Memory B cell (primary cell): Measurements from ENCODE around the gene RSBN1.

ENCODE experiments used
- ATAC-seq: fragments of 150-1000 bp; cut with Tn5 transposase; 2 replicates; pipeline ENCODE4 v1.10.0; 2021; ENCODE audit warnings: low read depth, mild to moderate bottlenecking, moderate library complexity
- DNase-seq, 2 donors: peaks; one replicate each; pipeline ENCODE4 v3.0.0; 2022; ENCODE audit warnings: low spot score in 2 of 2
- H3K27ac Mint-ChIP-seq: one replicate; pipeline ENCODE4 v1.8.0; 2022; ENCODE audit warnings: mild to moderate bottlenecking, moderate library complexity, mixed read lengths
- H3K27me3 Mint-ChIP-seq: one replicate; pipeline ENCODE4 v1.8.0; 2022; ENCODE audit warnings: mixed read lengths
- H3K36me3 Mint-ChIP-seq: one replicate; pipeline ENCODE4 v1.8.0; 2022; ENCODE audit warnings: mild to moderate bottlenecking, mixed read lengths
- H3K4me1 Mint-ChIP-seq: one replicate; pipeline ENCODE4 v1.8.0; 2022; ENCODE audit warnings: mixed read lengths
- H3K4me3 Mint-ChIP-seq: one replicate; pipeline ENCODE4 v1.8.0; 2022; ENCODE audit warnings: mild to moderate bottlenecking, moderate library complexity, mixed read lengths
- H3K9me3 Mint-ChIP-seq: one replicate; pipeline ENCODE4 v1.8.0; 2022; ENCODE audit warnings: mixed read lengths

RSBN1 gene

GRCh38 chr1:113846391-113847035 is 34.2 kb upstream of the RSBN1 start:
- ATAC-seq (no peak), DNase-seq (no peak)
- no peaks in the 10 kb centered on the region for H3K27me3 Mint-ChIP-seq
- peak overlapping the region; percentile 0 for H3K27ac Mint-ChIP-seq
- H3K4me3 Mint-ChIP-seq = no peak overlapping the region
- peaks cover 29% of the 10 kb centered on the region for H3K36me3 Mint-ChIP-seq
- peaks cover 2% of the 10 kb centered on the region for H3K9me3 Mint-ChIP-seq
- peaks cover 6% of the 10 kb centered on the region for H3K4me1 Mint-ChIP-seq

- no peak for ATAC-seq
- H3K27me3 Mint-ChIP-seq = no peaks in the 10 kb centered on the region
- no peaks in the 10 kb centered on the region for H3K4me1 Mint-ChIP-seq
- peaks cover 7% of the 10 kb centered on the region for H3K36me3 Mint-ChIP-seq
- no peak overlapping the region for H3K27ac Mint-ChIP-seq
- no peaks in the 10 kb centered on the region for H3K9me3 Mint-ChIP-seq
- H3K4me3 Mint-ChIP-seq = no peak overlapping the region
- no peak for DNase-seq
Measured at GRCh38 chr1:113836534-113836933, 24.3 kb upstream of the RSBN1 start.

- no peaks in the 10 kb centered on the region for H3K4me1 Mint-ChIP-seq
- no peaks in the 10 kb centered on the region for H3K27me3 Mint-ChIP-seq
- no peak for ATAC-seq
- DNase-seq = peak in 1 of 2 donors; percentile 49
- H3K9me3 Mint-ChIP-seq = no peaks in the 10 kb centered on the region
- peaks cover 9% of the 10 kb centered on the region for H3K36me3 Mint-ChIP-seq
- H3K27ac Mint-ChIP-seq = no peak overlapping the region
- no peak overlapping the region for H3K4me3 Mint-ChIP-seq
Measured at GRCh38 chr1:113835686-113836290, 23.5 kb upstream of the RSBN1 start.

GRCh38 chr1:113834716-113835115 is 22.4 kb upstream of the RSBN1 start:
- Mint-ChIP-seq H3K9me3 (no peaks in the 10 kb centered on the region), H3K36me3 (peaks cover 4% of the 10 kb centered on the region), H3K4me1 (no peaks in the 10 kb centered on the region), H3K27ac (no peak overlapping the region), H3K4me3 (no peak overlapping the region), H3K27me3 (no peaks in the 10 kb centered on the region)
- ATAC-seq (no peak), DNase-seq (no peak)

- H3K4me3 Mint-ChIP-seq = no peak overlapping the region
- H3K4me1 Mint-ChIP-seq = no peaks in the 10 kb centered on the region
- H3K27me3 Mint-ChIP-seq = no peaks in the 10 kb centered on the region
- no peak for DNase-seq
- peaks cover 16% of the 10 kb centered on the region for H3K36me3 Mint-ChIP-seq
- no peaks in the 10 kb centered on the region for H3K9me3 Mint-ChIP-seq
- H3K27ac Mint-ChIP-seq = no peak overlapping the region
- ATAC-seq = no peak
Measured at GRCh38 chr1:113830039-113830438, 17.8 kb upstream of the RSBN1 start.

- Mint-ChIP-seq H3K9me3 (no peaks in the 10 kb centered on the region), H3K4me1 (no peaks in the 10 kb centered on the region), H3K36me3 (peaks cover 17% of the 10 kb centered on the region), H3K27ac (peak overlapping the region; percentile 41), H3K4me3 (no peak overlapping the region), H3K27me3 (no peaks in the 10 kb centered on the region)
- DNase-seq (no peak), ATAC-seq (no peak)
Measured at GRCh38 chr1:113821916-113822315, 9.6 kb upstream of the RSBN1 start.

- H3K9me3 Mint-ChIP-seq = no peaks in the 10 kb centered on the region
- no peak overlapping the region for H3K27ac Mint-ChIP-seq
- peaks cover 10% of the 10 kb centered on the region for H3K36me3 Mint-ChIP-seq
- no peak overlapping the region for H3K4me3 Mint-ChIP-seq
- ATAC-seq (no peak), DNase-seq (no peak)
- no peaks in the 10 kb centered on the region for H3K27me3 Mint-ChIP-seq
- no peaks in the 10 kb centered on the region for H3K4me1 Mint-ChIP-seq
Measured at GRCh38 chr1:113818578-113818977, 6.3 kb upstream of the RSBN1 start.

GRCh38 chr1:113813218-113813617 is 942 bp upstream of the RSBN1 start:
- Mint-ChIP-seq H3K27me3 (no peaks in the 10 kb centered on the region), H3K27ac (peak overlapping the region; percentile 96), H3K9me3 (no peaks in the 10 kb centered on the region), H3K4me3 (peak overlapping the region; percentile 27), H3K4me1 (peaks cover 22% of the 10 kb centered on the region), H3K36me3 (peaks cover 7% of the 10 kb centered on the region)
- no peak for DNase-seq
- ATAC-seq = no peak

GRCh38 chr1:113812661-113813135 is 422 bp upstream of the RSBN1 start:
- Mint-ChIP-seq H3K27me3 (no peaks in the 10 kb centered on the region), H3K36me3 (peaks cover 7% of the 10 kb centered on the region), H3K4me1 (peaks cover 23% of the 10 kb centered on the region), H3K9me3 (no peaks in the 10 kb centered on the region), H3K4me3 (peak overlapping the region; percentile 93), H3K27ac (peak overlapping the region; percentile 96)
- peak; percentile 12 for ATAC-seq
- DNase-seq = no peak

GRCh38 chr1:113811156-113811887 is 954 bp downstream of the RSBN1 start:
- H3K4me1 Mint-ChIP-seq = peaks cover 29% of the 10 kb centered on the region
- peaks cover 5% of the 10 kb centered on the region for H3K36me3 Mint-ChIP-seq
- H3K4me3 Mint-ChIP-seq = peak overlapping the region; percentile 93
- H3K27me3 Mint-ChIP-seq = no peaks in the 10 kb centered on the region
- DNase-seq (no peak), ATAC-seq (no peak)
- H3K9me3 Mint-ChIP-seq = no peaks in the 10 kb centered on the region
- peak overlapping the region; percentile 96 for H3K27ac Mint-ChIP-seq

GRCh38 chr1:113809670-113810602 is 2.3 kb downstream of the RSBN1 start:
- peak overlapping the region; percentile 44 for H3K4me3 Mint-ChIP-seq
- H3K4me1 Mint-ChIP-seq = peaks cover 30% of the 10 kb centered on the region
- no peak for ATAC-seq
- H3K27ac Mint-ChIP-seq = no peak overlapping the region
- H3K36me3 Mint-ChIP-seq = peaks cover 5% of the 10 kb centered on the region
- DNase-seq = no peak
- H3K9me3 Mint-ChIP-seq = no peaks in the 10 kb centered on the region
- H3K27me3 Mint-ChIP-seq = no peaks in the 10 kb centered on the region

GRCh38 chr1:113808450-113809195 is 3.7 kb downstream of the RSBN1 start:
- H3K4me1 Mint-ChIP-seq = peaks cover 34% of the 10 kb centered on the region
- ATAC-seq (no peak), DNase-seq (no peak)
- H3K4me3 Mint-ChIP-seq = no peak overlapping the region
- no peaks in the 10 kb centered on the region for H3K9me3 Mint-ChIP-seq
- H3K36me3 Mint-ChIP-seq = peaks cover 5% of the 10 kb centered on the region
- no peak overlapping the region for H3K27ac Mint-ChIP-seq
- no peaks in the 10 kb centered on the region for H3K27me3 Mint-ChIP-seq

GRCh38 chr1:113805639-113806038 is 6.6 kb downstream of the RSBN1 start:
- Mint-ChIP-seq H3K27me3 (no peaks in the 10 kb centered on the region), H3K4me3 (no peak overlapping the region), H3K9me3 (no peaks in the 10 kb centered on the region), H3K36me3 (peaks cover 10% of the 10 kb centered on the region), H3K4me1 (peaks cover 37% of the 10 kb centered on the region), H3K27ac (peak overlapping the region; percentile 17)
- DNase-seq (no peak), ATAC-seq (peak; percentile 42)
